Testis (tissue), 3 donors: ENCODE measurements around the gene AMZ1. TPM values are rescaled to one million over a fixed set of nuclear protein-coding genes. Genes with fewer than 3 reads are reported as not detected.
A peak's percentile ranks its signal among the peaks of the same experiment; 100 is the strongest.

Experiments used
- DNase-seq: peaks from one replicate; pipeline ENCODE4 v3.0.0-alpha.2; 2019
- H3K27ac ChIP-seq, 2 donors: fragments of 200-600 bp; sonication (generic); one replicate each; pipeline ENCODE4 v1.5.1; 2019
- H3K27me3 ChIP-seq: fragments of 200-600 bp; sonication (generic); one replicate; pipeline ENCODE4 v1.5.1; 2019
- H3K36me3 ChIP-seq: fragments of 200-600 bp; sonication (generic); one replicate; pipeline ENCODE4 v1.5.1; 2017; ENCODE audit warnings: low read depth; ENCODE audit errors: missing control alignments
- H3K4me1 ChIP-seq: fragments of 200-600 bp; sonication (generic); one replicate; pipeline ENCODE4 v1.5.1; 2019
- H3K4me3 ChIP-seq, 2 donors: fragments of 200-600 bp; sonication (generic); one replicate each; pipeline ENCODE4 v1.5.1; 2017 to 2019
- H3K9me3 ChIP-seq: fragments of 200-600 bp; sonication (generic); one replicate; pipeline ENCODE4 v1.5.1; 2017
- CTCF ChIP-seq, 3 experiments: fragments of 450-650 bp in 2 of 3; fragments of 200-600 bp in 1 of 3; sonication (generic) in 1 of 3; IDR thresholded peaks; one replicate each; pipeline ENCODE4 v1.5.1; 2016 to 2019; ENCODE audit warnings: antibody characterized with exemption in 3 of 3, mild to moderate bottlenecking in 2 of 3, moderate library complexity in 1 of 3
- POLR2A ChIP-seq: fragments of 450-650 bp; IDR thresholded peaks from one replicate; pipeline ENCODE4 v1.6.1; 2017; ENCODE audit warnings: antibody characterized with exemption, mild to moderate bottlenecking, moderate library complexity
- WGBS, 2 donors: methylation state at CpG; one replicate each; pipeline ENCODE4 v1.1.5; 2018; 5-methylcytosine and 5-hydroxymethylcytosine counted together
- intact Hi-C: fragments of 100-400 bp; cut with DNase I; formaldehyde crosslinking; loops from one replicate; pipeline ENCODE4 v1.15.1; 2023; ENCODE audit warnings: low total_unique reads
- polyA plus RNA-seq: library from polyadenylated mRNA; stranded (reverse); fragments of 350-450 nt; fragmentation: Illumina TruSeq; extraction: RNeasy Lipid Tissue Mini Kit (QIAGEN cat#74804); gene quantifications from one replicate; pipeline ENCODE4 v1.2.3, GENCODE V29; 2014; ENCODE audit warnings: low read depth, low replicate concordance; ENCODE audit not compliant: insufficient read depth
- total RNA-seq, 2 donors: library from RNA; depleted of rRNA; stranded (reverse); fragments of >200 nt; gene quantifications; one replicate each; pipeline ENCODE4 v1.2.3, GENCODE V29; 2016

AMZ1 gene
- total and polyA plus RNA-seq, 3 donors from 2014 or later, result 1.1 to 3.2 (median 2.7) TPM

GRCh38 chr7:2662273-2663120 lies 25.5 kb upstream of the AMZ1 start:
- H3K27me3 ChIP-seq, result no peaks in the 10 kb centered on the region
- H3K36me3 ChIP-seq, result no peaks in the 10 kb centered on the region
- H3K4me3 ChIP-seq, result no peak overlapping the region
- TF ChIP-seq POLR2A (no peak), CTCF (IDR thresholded peaks at IDR 0.05) (no peak)
- H3K27ac ChIP-seq, result peak overlapping the region in 1 of 2 donors; percentile 44
- no peaks in the 10 kb centered on the region for H3K9me3 ChIP-seq
- no peak for DNase-seq
- peaks cover 13% of the 10 kb centered on the region for H3K4me1 ChIP-seq
- WGBS, 2 donors, result 73 to 84% methylated on average over 17 to 33 of the region's 33 CpGs
- intact Hi-C loops, result no loop called here

GRCh38 chr7:2663121-2663886 lies 24.7 kb upstream of the AMZ1 start:
- Histone ChIP-seq H3K27me3 (no peaks in the 10 kb centered on the region), H3K27ac (peak overlapping the region in 1 of 2 donors; percentile 44), H3K4me1 (peaks cover 13% of the 10 kb centered on the region), H3K4me3 (no peak overlapping the region), H3K9me3 (no peaks in the 10 kb centered on the region), H3K36me3 (no peaks in the 10 kb centered on the region)
- intact Hi-C loops, result no loop called here
- no peak for TF ChIP-seq POLR2A
- TF ChIP-seq CTCF (IDR thresholded peaks at IDR 0.05), result no peak
- peak; percentile 61 for DNase-seq
- 61 to 70% methylated on average over 20 to 29 of the region's 30 CpGs for WGBS, 2 donors

GRCh38 chr7:2663960-2664359 lies 24.0 kb upstream of the AMZ1 start:
- no peak for TF ChIP-seq CTCF (IDR thresholded peaks at IDR 0.05)
- no peak for TF ChIP-seq POLR2A
- no peaks in the 10 kb centered on the region for H3K9me3 ChIP-seq
- H3K36me3 ChIP-seq, result no peaks in the 10 kb centered on the region
- no peaks in the 10 kb centered on the region for H3K27me3 ChIP-seq
- no peak overlapping the region for H3K4me3 ChIP-seq
- no peak overlapping the region for H3K27ac ChIP-seq
- DNase-seq, result no peak
- intact Hi-C loops, result no loop called here
- 75 to 77% methylated on average over 4 of the region's 4 CpGs for WGBS, 2 donors
- peaks cover 13% of the 10 kb centered on the region for H3K4me1 ChIP-seq

- peaks cover 13% of the 10 kb centered on the region for H3K4me1 ChIP-seq
- H3K9me3 ChIP-seq, result no peaks in the 10 kb centered on the region
- intact Hi-C loops, result no loop called here
- peak overlapping the region in 1 of 2 donors; percentile 34 for H3K4me3 ChIP-seq
- TF ChIP-seq POLR2A, result no peak
- H3K36me3 ChIP-seq, result no peaks in the 10 kb centered on the region
- 42 to 49% methylated on average over 21 to 33 of the region's 33 CpGs for WGBS, 2 donors
- no peak for DNase-seq
- H3K27ac ChIP-seq, result no peak overlapping the region
- H3K27me3 ChIP-seq, result no peaks in the 10 kb centered on the region
Observed at GRCh38 chr7:2665359-2665791, 22.6 kb upstream of the AMZ1 start.

- peaks cover 13% of the 10 kb centered on the region for H3K4me1 ChIP-seq
- intact Hi-C loops, result no loop called here
- no peak overlapping the region for H3K27ac ChIP-seq
- H3K9me3 ChIP-seq, result no peaks in the 10 kb centered on the region
- WGBS, 2 donors, result 40 to 75% methylated on average over 1 to 6 of the region's 6 CpGs
- no peak for DNase-seq
- TF ChIP-seq POLR2A, result no peak
- no peak for TF ChIP-seq CTCF (IDR thresholded peaks at IDR 0.05)
- H3K36me3 ChIP-seq, result no peaks in the 10 kb centered on the region
- no peak overlapping the region for H3K4me3 ChIP-seq
- no peaks in the 10 kb centered on the region for H3K27me3 ChIP-seq
Observed at GRCh38 chr7:2666155-2666554, 21.8 kb upstream of the AMZ1 start.
